Stomach (tissue), 4 donors: ENCODE measurements around the gene ZNF398.

ENCODE experiments used
- POLR2A ChIP-seq, 4 donors: fragments of 450-650 bp; IDR thresholded peaks; one replicate each; pipeline ENCODE4 v1.6.1; 2016; ENCODE audit warnings: antibody characterized with exemption in 4 of 4, control low read depth in 2 of 4, mild to moderate bottlenecking in 1 of 4, moderate library complexity in 1 of 4
- POLR2AphosphoS5 ChIP-seq, 3 donors: sonication (generic); formaldehyde crosslinking; IDR thresholded peaks; one replicate each; pipeline ENCODE4 v1.6.1; 2016; ENCODE audit warnings: antibody characterized with exemption in 3 of 3
- TF ChIP-seq, protein P1 (sequence below), 7 experiments: fragments of 450-650 bp in 4 of 7; fragments of 200-600 bp in 3 of 7; sonication (generic) in 3 of 7; IDR thresholded peaks; one replicate each; pipeline ENCODE4 v1.5.1; 2016 to 2019; ENCODE audit warnings: antibody characterized with exemption in 7 of 7, control low read depth in 2 of 7, mild to moderate bottlenecking in 1 of 7

DNA sequence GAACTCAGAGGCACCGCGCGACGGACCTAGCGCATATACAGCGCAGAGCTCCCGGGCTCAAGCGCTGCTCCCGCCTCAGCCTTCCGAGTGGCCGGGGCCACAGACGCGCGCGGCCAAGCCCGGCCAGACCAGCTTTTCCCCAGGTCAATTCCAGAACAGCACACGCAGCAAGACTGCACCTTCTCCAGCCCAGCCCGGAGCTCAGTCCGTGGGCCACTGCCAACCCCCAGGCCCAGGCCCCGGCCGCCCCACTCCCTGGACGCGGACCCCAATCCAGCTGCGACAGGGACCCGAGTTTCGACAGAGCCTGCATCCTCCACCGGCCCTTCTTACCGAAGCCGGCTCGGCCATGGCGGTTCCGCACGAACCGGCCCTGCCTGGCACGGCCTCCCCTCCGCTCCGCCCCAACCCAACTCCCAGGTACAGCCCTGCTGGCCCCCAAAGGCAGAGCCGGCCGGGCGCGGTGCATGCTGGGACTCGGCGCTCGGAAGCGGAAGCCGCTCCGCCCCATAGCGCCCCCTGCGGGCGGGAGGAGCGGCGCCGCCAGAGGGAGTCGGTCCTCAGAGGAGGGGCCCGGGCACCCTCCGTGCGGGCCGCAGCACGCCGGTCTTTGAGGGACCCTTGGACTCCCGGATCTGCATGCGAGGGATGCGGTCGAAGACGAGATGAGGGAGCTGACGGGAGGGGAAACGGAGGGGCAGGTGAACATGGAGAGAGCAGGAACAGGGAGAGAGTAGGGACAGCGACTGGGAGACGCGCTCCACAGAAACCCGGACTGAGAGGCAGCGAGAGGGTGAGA lies 21.2 kb upstream of the ZNF398 start, which contains the start of gene ZNF425:
- TF ChIP-seq, protein P1, sequence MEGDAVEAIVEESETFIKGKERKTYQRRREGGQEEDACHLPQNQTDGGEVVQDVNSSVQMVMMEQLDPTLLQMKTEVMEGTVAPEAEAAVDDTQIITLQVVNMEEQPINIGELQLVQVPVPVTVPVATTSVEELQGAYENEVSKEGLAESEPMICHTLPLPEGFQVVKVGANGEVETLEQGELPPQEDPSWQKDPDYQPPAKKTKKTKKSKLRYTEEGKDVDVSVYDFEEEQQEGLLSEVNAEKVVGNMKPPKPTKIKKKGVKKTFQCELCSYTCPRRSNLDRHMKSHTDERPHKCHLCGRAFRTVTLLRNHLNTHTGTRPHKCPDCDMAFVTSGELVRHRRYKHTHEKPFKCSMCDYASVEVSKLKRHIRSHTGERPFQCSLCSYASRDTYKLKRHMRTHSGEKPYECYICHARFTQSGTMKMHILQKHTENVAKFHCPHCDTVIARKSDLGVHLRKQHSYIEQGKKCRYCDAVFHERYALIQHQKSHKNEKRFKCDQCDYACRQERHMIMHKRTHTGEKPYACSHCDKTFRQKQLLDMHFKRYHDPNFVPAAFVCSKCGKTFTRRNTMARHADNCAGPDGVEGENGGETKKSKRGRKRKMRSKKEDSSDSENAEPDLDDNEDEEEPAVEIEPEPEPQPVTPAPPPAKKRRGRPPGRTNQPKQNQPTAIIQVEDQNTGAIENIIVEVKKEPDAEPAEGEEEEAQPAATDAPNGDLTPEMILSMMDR (IDR thresholded peaks at IDR 0.05): peak in 6 of 7 experiments; percentile 51 to 99 (median 96)
- TF ChIP-seq POLR2AphosphoS5 (IDR thresholded peaks at IDR 0.05): peak; percentile 92 to 99 (median 96)
- peak in 2 of 4 donors; percentile 72 to 86 for TF ChIP-seq POLR2A (IDR thresholded peaks at IDR 0.05)
